ENCODE data around the gene LCN6.
A peak's percentile ranks its signal among the peaks of the same experiment; 100 is the strongest.

LCN6 gene

GRCh38 chr9:136697146-136697820 is 51.0 kb downstream of the LCN6 start:
- no peak for DNase-seq (ENCODE audit: low read depth)
- TF ChIP-seq, protein P1, sequence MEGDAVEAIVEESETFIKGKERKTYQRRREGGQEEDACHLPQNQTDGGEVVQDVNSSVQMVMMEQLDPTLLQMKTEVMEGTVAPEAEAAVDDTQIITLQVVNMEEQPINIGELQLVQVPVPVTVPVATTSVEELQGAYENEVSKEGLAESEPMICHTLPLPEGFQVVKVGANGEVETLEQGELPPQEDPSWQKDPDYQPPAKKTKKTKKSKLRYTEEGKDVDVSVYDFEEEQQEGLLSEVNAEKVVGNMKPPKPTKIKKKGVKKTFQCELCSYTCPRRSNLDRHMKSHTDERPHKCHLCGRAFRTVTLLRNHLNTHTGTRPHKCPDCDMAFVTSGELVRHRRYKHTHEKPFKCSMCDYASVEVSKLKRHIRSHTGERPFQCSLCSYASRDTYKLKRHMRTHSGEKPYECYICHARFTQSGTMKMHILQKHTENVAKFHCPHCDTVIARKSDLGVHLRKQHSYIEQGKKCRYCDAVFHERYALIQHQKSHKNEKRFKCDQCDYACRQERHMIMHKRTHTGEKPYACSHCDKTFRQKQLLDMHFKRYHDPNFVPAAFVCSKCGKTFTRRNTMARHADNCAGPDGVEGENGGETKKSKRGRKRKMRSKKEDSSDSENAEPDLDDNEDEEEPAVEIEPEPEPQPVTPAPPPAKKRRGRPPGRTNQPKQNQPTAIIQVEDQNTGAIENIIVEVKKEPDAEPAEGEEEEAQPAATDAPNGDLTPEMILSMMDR (IDR thresholded peaks at IDR 0.05; ENCODE audit: low read length, missing control alignments), result no peak
- H3K4me3 ChIP-seq (replicated peaks; ENCODE audit: low read depth, low read length), result no peak overlapping the region

DNA sequence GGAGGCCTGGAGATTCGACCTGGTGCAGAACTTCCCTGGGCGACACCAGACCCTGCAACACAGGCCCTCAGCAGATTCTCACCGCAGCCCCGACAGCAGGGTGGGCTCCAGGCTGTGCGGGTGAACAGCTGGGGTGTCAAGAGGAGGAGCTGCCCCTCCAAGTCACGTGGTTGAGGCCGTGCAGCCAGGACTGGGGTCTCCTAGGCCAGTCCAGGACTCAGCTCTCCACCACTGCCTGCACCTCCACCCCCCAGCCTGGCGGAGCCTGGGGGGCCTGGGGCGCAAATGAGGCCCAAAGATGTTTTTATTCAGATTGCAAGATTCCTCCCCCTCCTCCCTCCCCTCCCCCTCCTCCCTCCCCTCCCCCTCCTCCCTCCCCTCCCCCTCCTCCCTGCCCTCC is 51.8 kb downstream of the LCN6 start:
- TF ChIP-seq, protein P1 (IDR thresholded peaks at IDR 0.05; ENCODE audit: low read length, missing control alignments), result no peak

GRCh38 chr9:136695955-136696354 is 52.4 kb downstream of the LCN6 start:
- TF ChIP-seq, protein P1 (IDR thresholded peaks at IDR 0.05; ENCODE audit: low read length, missing control alignments), result no peak
- no peak overlapping the region for H3K4me3 ChIP-seq (replicated peaks; ENCODE audit: low read depth, low read length)
- DNase-seq (ENCODE audit: low read depth), result no peak

More for the DNA sequence above, 51.8 kb downstream of the LCN6 start:
- no peak for DNase-seq (ENCODE audit: low read depth)
- H3K4me3 ChIP-seq (replicated peaks; ENCODE audit: low read depth, low read length), result no peak overlapping the region

DNA sequence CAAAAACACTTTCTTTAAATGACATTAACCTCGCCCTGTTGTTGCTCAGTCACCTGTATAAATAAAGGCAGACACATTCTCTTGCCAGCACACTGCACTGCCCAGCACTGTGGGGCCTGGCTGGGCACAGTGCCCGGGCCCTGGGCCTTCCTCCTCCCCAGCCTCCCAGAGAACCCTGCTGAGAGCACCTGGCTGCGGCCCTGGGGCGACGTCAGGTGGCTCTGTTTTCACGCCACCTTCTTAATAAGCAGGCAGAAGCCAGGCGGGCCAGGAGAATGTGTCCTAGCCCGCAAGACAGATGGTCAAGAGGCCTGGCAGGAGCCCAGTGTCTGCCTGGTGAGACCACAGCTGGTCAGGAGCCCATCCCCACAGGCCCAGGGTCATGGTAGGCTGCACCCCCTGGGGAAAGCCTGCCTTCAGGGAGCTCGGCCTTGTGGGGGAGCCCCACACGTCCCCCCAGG is 52.9 kb downstream of the LCN6 start:
- H3K4me3 ChIP-seq (replicated peaks; ENCODE audit: low read depth, low read length), result no peak overlapping the region
- TF ChIP-seq, protein P1 (IDR thresholded peaks at IDR 0.05; ENCODE audit: low read length, missing control alignments), result no peak
- DNase-seq (ENCODE audit: low read depth), result no peak

DNA sequence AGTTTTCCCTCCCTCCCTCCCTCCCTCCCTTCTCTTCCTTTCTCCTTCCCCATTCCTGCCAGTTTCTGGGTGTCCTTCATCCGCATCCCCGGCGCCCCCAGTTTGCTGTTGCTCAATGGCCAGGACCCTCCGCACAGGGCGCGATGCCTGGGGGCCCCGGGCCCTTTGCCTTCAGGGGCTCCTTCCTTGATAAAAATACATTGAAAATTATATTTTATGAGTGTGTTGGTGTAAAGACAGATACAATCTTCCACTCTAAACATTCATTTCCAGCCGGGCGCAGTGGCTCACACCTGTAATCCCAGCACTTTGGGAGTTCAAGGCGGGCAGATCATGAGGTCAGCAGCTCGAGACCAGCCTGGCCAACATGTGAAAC is 53.5 kb downstream of the LCN6 start:
- no peak for DNase-seq (ENCODE audit: low read depth)
- TF ChIP-seq, protein P1 (IDR thresholded peaks at IDR 0.05; ENCODE audit: low read length, missing control alignments), result no peak

DNA sequence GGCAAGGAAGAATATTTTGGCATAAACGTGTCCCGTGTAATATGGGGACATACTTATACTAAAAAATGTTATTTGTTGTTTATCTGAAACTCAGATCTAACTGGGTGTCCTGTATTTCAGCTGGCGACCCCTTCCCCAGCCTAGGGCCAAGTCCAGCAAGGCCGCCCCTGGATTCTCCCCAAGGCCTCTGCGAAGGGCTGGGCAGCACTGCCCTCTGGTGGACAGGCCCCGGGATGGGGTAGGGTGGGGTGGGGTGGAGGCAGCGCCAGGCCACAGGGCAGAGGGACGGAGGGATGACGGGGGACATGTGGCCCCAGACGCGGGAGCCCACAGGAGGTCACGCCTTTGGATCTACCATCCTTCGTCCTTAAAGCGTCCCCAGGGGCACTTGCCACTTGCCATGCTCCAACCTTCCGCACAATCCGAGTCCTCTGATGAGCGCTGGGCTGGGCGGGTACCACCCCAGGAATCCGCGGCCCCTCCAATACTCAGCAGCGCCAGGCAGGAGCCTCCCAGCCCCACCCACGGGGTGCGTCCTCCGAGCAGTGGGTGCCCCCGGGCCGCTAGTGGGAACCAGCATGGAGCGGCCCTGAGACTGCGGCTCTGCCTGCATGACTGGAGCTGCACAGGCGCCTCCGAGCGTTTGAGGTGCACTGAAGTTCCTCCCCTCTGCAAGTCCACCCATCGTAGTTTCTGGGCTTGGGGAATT is 54.0 kb downstream of the LCN6 start:
- H3K4me3 ChIP-seq (replicated peaks; ENCODE audit: low read depth, low read length), result no peak overlapping the region
- peak; percentile 50 for DNase-seq (ENCODE audit: low read depth)
- TF ChIP-seq, protein P1 (IDR thresholded peaks at IDR 0.05; ENCODE audit: low read length, missing control alignments), result peak; percentile 74

More for the DNA sequence above, 53.5 kb downstream of the LCN6 start:
- no peak overlapping the region for H3K4me3 ChIP-seq (replicated peaks; ENCODE audit: low read depth, low read length)

Data from fibroblast of pulmonary artery (primary cell).